ENCODE results near the gene CHRND.

The CHRND gene

GRCh38 chr2:232502911-232503808 lies 22.8 kb upstream of the CHRND start:
- no peak for DNase-seq (ENCODE audit: low read depth, low spot score)

GRCh38 chr2:232503809-232504323 lies 22.1 kb upstream of the CHRND start:
- DNase-seq (ENCODE audit: low read depth, low spot score), result no peak

GRCh38 chr2:232504438-232504837 lies 21.5 kb upstream of the CHRND start:
- DNase-seq (ENCODE audit: low read depth, low spot score), result no peak

GRCh38 chr2:232505856-232506255 lies 20.1 kb upstream of the CHRND start:
- no peak for DNase-seq (ENCODE audit: low read depth, low spot score)

- no peak for DNase-seq (ENCODE audit: low read depth, low spot score)
Observed at GRCh38 chr2:232506709-232507108, 19.3 kb upstream of the CHRND start.

- DNase-seq (ENCODE audit: low read depth, low spot score), result no peak
Observed at GRCh38 chr2:232508251-232508650, 17.7 kb upstream of the CHRND start.

GRCh38 chr2:232511336-232511890 lies 14.5 kb upstream of the CHRND start:
- no peak for DNase-seq (ENCODE audit: low read depth, low spot score)

- DNase-seq (ENCODE audit: low read depth, low spot score), result no peak
Observed at GRCh38 chr2:232512602-232513001, 13.4 kb upstream of the CHRND start.

GRCh38 chr2:232513353-232513752 lies 12.6 kb upstream of the CHRND start:
- no peak for DNase-seq (ENCODE audit: low read depth, low spot score)

GRCh38 chr2:232515639-232516038 lies 10.3 kb upstream of the CHRND start:
- no peak for DNase-seq (ENCODE audit: low read depth, low spot score)

- DNase-seq (ENCODE audit: low read depth, low spot score), result no peak
Observed at GRCh38 chr2:232516551-232516950, 9.4 kb upstream of the CHRND start.

GRCh38 chr2:232518844-232519243 lies 7.1 kb upstream of the CHRND start:
- DNase-seq (ENCODE audit: low read depth, low spot score), result no peak

GRCh38 chr2:232519581-232520438 lies 6.2 kb upstream of the CHRND start, which contains the start of gene PRSS56:
Gene PRSS56 (plus strand): TSS chr2:232520388. CDS start chr2:232520599, 211 bp downstream.
- no peak for DNase-seq (ENCODE audit: low read depth, low spot score)

- no peak for DNase-seq (ENCODE audit: low read depth, low spot score)
Observed at GRCh38 chr2:232520489-232520888, 5.5 kb upstream of the CHRND start.

GRCh38 chr2:232521098-232521497 lies 4.9 kb upstream of the CHRND start:
- DNase-seq (ENCODE audit: low read depth, low spot score), result no peak

GRCh38 chr2:232521959-232522622 lies 3.9 kb upstream of the CHRND start:
- no peak for DNase-seq (ENCODE audit: low read depth, low spot score)

GRCh38 chr2:232522623-232523401 lies 3.1 kb upstream of the CHRND start:
- DNase-seq (ENCODE audit: low read depth, low spot score), result no peak

- DNase-seq (ENCODE audit: low read depth, low spot score), result no peak
Observed at GRCh38 chr2:232523402-232523681, 2.6 kb upstream of the CHRND start.

- DNase-seq (ENCODE audit: low read depth, low spot score), result no peak
Observed at GRCh38 chr2:232523682-232524597, 2.0 kb upstream of the CHRND start.

GRCh38 chr2:232524771-232525170 lies 1.2 kb upstream of the CHRND start:
- DNase-seq (ENCODE audit: low read depth, low spot score), result no peak

All from brain pericyte (primary cell).